Stimulated activated CD8-positive, alpha-beta memory T cell treated with anti-CD3 and anti-CD28 coated beads, Interleukin-7, amount 100 ng/mL, for 4 hours (primary cell): ENCODE data around the gene UMAD1.

Experiments
- DNase-seq, 2 donors: peaks; one replicate each; pipeline ENCODE4 v3.0.0-alpha.2; 2020; ENCODE audit warnings: low read depth in 2 of 2

Gene UMAD1

DNA sequence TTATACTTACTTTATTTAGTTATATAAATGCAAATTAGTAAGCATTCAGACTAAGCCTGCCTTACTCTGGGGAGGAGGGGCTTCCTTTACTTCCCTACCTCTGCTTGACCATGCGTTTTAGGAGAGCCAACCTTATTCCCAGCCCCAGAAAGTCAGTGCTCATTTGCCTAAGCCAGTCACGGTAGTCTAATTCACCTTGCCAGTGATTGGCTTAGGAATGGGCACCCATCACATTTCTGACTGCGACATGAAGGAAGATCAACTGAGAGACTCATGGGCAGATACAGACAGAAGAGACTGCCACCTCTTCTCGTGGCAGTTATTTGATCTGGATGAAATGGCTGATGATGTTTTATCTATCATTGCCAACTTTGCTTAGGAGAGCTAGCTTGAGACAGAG lies 48.4 kb downstream of the UMAD1 start:
- DNase-seq, result no peak

DNA sequence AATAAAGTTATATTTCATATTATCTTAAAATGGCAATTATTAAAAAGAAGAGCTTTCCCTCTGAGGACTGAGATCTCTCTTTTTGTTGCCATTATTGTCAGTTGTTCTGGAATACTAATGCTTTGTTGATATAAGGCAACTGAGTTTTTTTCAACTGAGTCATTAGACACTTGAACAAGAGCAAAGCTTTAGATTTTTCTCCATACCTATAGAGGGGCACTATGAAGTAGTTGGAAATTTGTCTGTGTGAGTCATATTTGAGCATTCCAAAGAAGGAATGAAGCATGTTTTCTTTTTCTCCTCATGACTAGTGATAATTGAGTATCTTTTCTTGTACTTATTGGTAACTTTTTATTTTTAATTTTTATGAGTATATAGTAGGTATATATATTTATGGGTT lies 53.3 kb downstream of the UMAD1 start:
- no peak for DNase-seq

DNA sequence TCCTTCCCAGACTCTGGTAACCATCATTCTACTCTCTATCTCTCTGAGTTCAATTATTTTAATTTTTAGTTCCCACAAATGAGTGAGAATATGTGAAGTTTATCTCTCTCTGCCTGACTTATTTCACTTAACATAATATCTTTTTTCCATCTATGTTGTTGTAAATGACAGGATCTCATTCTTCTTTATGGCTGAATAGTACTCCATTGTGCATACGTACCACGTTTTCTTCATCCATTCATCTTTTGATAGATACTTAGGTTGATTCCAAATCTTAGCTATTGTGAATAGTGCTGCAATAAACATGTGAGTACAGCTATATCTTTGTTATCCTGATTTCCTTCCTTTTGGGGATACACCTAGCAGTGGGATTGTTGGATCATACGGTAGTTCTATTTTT lies 54.0 kb downstream of the UMAD1 start:
- DNase-seq, result no peak

DNA sequence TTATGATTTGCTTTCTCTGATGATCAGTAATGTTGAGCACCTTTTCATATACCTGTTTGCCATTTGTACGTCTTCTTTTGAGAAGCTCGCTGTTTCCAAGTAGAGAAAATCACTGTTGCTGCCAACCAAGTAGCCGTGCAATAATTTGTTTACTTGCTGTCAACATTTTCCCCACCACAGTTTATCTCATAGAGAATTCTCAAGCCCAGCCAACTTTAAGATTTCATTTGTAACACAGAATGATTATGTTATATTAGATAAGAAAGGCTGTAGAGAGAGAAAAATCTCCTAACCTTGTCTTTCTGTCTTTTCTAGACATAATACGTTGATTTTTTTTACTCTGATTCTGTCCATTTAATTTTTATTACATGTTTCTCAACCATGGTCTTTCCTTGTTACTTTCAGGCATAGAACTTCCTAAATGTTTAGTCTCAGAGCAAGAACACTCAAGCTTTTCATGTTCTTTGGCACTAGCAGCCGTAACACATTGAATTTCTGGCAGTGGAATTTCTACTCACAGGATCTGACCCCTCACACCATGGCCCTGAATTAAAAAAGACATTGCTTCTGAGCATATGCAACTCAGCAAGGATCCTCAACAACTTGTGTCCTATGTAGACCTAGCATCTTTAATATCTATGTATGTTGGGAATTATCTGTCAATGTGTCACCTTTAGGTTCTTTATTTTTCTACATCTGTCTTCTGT lies 54.7 kb downstream of the UMAD1 start:
- DNase-seq, result no peak

DNA sequence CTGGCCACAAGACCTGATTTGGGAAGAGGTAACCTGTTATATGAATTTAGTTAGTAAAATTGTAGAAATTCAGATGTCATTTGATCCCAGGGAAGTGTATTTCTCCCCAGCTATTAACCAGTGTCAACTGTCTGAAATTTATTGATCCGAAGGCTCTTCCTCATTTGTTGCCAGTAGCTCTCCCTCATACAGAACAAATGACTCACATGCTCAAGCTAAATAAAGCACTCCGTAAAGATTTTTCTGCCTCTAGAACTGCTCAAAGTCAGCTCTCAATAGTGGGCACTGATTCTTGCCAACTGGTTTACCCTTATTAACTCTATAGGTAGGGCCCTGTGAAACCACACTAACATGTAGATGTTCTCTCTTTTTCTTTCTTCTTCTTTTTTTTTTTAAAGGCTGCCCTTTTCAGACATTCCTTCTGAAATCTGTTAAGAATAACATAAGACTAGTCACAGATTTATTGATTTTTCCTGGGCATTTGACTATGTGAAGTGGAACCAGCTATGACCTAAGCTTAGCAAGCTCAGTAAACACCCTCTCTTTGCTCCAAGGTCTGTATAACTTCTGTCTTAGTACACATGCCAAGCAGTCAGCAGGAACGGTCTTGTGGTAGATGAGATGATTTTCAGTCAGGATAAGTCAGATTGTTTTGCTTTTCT lies 56.0 kb downstream of the UMAD1 start:
- DNase-seq, result no peak

DNA sequence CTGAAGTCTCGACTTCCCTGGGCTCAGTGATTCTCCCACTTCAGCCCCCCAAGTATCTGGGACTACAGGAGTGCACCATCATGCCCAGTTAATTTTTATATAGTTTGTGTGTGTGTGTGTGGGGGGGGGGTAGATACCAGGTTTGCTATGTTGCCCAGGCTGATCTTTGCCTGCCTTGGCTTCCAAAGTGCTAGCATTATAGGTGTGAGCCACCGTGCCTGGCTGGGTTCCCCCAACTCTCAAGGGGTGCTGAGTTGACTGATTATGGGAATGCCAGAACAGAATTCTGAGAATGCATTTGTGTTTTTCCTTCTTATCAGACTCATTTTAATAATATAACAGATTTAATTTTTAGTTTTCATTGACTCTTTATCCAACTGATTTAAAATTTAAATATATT lies 58.4 kb downstream of the UMAD1 start:
- DNase-seq, result no peak

DNA sequence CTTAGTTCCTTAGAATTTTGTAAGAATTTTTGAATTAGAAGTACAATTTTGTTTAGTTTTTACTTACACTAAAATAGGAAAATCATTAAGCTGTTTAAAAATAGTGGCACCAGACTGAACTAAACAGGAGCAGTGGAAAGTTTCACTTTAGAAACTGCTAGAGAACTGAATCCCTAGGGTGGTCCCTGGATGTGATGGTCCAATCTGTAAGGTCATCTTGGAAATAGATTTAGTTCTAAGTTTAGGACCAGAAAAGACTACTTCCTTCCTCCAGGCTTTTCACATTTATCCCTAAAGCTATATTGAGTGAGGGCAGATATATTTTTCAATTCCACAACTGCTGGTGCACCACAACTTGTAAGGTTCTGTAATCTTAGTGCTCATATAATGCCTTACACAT lies 58.8 kb downstream of the UMAD1 start:
- DNase-seq, result no peak

DNA sequence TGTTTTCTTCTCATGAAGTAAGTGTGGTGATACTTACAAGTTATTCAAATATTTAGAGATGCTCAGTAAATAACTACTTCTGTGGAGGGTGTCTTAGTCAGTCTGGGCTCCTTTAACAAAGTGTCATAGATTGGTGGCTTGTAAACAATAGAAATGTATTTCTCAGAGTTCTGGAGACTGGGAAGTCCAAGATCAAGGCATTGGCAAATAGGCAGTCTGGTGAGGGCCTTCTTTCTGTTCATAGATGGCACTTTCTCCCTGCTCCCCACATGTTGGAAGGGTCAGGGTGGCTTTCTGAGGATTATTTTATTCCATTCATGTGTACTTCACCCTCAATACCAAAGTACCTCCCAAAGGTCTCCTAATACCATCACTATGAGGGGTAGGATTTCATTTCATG lies 59.4 kb downstream of the UMAD1 start:
- DNase-seq, result no peak

DNA sequence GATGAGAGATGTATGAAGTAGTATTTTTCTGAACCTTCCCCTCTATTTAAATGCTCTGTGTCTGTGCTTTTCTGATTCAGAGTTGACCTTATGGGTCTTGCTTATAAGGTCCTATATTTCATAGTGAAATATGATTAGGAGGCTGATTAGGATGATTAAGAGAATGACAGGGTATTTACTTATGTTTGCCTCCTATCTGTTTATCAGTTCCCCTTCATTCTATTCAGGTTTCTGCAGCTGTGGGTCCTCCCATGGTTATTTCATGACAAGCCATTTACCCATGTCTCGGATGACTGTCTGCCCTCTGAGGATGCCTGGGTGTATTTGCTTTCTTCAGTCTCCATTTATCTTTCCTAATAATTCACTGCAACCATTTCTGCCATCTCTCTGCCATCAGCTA lies 61.0 kb downstream of the UMAD1 start:
- no peak for DNase-seq

DNA sequence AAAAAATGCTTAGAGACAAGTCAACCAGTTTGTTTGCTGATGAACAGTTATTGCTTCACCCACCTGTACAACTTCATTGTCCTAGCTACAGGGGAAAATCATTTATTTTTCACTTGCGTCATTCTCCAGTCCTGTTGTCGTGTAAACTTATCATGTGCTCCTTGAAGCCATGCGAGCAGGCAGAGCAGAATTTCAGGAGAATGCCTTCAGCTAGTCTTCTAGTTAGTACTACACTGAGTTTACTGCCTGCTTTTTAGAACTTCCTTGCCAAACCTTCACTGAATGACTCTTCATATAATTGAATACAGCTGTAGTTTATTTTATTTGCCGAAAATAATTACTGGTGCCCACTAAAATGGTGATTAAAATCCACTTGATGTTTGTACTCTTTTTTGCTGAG lies 62.3 kb downstream of the UMAD1 start:
- DNase-seq, result no peak

DNA sequence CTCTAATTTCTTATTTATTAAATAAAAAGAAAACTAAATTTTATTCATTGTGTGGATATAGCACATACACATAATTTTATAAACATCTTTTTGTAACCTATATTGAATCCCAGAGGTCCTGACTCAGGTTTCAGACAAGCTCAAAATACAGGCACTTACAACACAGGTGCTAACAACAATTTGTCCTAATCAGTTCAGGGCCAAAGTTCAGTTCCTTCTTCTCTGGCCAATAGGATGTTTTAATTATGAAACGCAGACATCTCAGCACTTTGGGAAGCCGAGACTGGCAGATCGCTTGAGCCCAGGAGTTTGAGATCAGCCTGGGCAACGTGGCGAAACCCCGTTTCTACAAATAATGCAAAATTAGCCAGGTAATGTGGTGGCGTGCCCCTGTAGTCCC lies 62.9 kb downstream of the UMAD1 start:
- DNase-seq, result no peak

DNA sequence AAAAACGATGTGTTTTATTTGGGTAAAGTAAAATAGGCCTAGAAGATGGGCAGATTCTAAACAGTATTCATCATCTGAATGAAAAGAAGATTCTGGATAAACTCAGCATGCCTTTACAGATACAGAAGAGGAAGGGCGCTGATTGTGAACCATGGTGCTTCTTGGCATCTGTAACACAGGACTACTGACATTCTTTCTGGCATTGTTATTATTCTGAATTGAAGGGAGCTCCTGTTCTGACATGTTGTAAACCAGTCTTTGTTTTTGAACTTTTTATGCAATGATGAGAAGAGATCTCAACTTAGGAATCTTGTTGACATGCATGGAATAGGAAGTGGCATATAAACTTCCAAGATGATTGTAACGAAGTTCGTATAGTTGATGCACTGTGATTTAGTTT lies 64.3 kb downstream of the UMAD1 start:
- DNase-seq, result no peak

DNA sequence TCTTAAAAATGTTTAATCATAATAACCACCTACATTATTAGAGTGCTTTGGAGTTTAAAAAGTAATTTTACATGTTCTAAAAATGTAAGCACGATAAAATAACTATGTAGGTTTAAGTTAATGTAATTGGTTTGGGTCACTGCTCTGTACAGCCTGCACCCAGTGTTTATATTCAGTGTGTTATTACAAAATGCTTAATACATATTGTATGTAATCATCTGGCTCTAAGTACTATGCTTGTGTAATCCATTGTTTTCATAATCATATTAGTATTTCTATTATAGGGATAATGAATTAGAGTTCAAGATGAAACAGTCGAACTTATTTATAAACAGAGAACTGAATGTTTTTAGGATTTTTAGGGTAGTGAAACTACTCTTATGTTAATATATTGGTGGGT lies 64.8 kb downstream of the UMAD1 start:
- DNase-seq, result no peak

DNA sequence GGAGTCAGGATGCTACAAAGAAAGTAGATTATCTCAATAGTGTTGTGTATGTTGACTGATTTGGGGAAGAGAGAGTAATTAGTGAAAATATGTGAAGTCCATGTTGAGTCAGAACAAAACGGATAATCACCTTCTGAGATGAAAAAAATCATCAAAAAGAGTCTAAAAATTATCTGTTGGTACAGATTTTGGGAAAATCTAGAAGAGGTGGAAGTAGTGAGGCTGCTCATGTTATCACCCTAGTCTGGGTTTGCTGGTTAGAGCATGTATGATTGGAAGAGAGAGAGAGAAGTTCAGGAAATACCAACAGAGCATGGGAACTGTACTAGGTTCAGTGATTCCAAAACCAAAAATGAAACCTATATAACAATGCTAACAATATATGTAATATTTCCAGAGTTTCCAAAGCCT lies 65.6 kb downstream of the UMAD1 start:
- no peak for DNase-seq

DNA sequence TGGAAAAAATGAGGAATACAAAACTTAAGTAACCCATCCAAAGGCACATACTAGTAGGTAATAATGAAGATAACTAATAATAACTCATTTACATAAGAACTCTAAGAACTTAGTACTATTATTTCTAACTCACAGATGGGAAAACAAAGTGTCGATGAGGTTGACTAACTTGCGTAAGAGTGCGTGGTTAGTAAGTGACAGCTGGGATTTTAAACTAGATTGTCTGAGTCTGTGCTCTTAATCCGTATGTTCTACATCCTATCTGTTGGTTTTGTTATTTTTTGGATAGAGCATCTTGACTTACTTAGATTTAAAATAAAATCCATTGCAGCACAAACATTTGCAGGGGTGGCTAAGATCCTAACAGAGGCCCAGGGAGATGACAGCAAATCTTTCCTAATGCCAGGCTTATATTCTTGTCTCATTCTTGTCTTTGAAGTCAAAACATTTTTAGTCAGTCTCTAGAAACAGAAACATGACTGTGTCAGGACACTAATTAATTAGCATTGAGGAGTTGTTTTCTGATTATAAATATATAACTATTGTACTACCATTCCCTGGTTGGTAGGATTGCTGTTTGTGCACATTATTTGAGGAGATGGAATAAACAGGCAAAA lies 66.1 kb downstream of the UMAD1 start:
- DNase-seq, result no peak

DNA sequence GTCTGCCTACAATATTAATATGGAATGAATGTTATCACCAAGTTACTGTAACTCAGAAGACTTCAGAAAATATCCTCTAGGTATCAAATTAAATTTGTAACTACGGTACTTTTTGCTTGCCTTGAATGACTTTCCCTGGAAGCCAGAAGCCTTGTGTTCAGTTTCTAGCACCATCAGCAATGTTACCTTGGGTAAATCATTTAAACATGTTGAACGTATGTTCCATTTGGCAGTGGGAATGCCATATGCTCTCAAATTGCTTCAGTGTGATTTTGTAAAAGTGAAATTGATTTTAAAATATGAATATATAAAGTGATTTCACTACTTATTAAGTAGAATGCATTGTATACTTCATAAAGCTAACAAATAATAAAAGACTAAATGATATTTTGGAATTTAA lies 66.7 kb downstream of the UMAD1 start:
- DNase-seq, result no peak

DNA sequence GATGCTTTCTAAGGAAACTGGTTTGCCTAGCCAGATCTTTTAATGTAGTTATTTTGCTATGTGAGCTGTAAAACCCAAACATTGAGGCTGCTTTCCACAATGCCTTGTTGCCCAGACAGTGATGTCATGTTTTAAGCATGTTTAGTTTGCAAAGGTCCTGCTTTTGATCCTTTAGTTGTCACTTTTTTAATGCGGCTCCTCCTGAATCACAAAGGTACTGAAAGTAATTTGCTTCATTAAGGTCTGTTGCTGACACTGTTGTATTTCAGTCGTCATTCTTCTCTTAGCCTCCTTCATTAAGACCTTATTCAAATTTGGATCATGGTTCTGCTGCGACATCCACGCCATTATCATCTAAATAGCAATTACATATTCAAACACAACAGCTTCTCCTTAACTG lies 67.3 kb downstream of the UMAD1 start:
- no peak for DNase-seq

DNA sequence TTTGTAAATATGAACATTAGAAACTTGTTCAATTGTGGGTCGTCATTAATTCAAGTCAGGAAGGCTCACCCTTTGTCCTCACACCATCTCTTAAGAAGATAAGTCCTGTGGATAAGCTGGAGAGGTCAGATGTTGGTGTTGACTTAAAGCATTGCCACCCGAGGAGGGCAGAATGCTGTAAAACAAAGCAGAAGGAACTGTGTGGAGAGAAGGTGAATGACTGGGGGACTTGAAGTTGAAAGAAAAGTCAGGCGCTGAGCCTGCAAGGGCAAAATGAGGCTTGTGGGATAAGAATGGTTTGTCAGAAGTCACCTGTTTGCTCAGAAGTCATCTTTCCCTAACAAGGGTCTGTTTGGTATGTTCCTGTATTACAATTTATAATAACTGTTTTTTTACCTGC lies 68.7 kb downstream of the UMAD1 start:
- no peak for DNase-seq

DNA sequence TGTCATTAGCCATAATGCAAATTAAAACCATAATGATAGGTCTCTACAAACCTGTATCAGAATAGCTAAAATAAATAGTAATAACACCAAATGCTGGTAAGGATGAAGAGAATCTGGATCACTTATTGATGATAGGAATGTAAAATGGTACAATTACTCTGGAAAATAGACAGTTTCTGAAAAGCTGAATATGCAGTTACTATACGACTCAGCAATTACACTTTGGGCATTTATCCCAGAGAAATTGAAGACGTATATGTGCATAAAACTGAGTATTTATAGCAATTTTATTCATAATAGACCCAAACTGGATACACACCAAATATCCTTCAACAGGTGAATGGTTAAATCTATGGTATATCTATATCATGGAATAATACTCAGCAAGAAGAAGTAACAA lies 69.9 kb downstream of the UMAD1 start:
- DNase-seq, result no peak

DNA sequence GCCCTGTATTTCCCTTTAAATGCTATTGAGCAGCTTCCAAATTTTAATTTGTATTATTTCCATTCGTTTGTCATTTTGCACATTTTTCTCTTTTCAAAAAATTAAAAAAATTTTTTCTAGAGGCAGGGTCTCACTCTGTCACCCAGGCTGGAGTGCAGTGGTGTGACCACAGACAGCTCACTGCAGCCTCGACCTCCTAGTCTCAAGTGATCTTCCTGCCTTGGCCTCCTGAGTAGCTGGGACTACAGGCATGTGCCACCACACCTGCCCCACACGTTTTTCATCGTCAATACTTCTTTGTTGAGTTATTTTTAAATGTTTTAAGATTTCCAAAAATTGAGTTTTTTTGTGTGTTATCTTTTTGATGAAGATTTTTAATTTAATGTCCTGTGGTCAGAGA lies 73.2 kb downstream of the UMAD1 start:
- DNase-seq, result no peak

DNA sequence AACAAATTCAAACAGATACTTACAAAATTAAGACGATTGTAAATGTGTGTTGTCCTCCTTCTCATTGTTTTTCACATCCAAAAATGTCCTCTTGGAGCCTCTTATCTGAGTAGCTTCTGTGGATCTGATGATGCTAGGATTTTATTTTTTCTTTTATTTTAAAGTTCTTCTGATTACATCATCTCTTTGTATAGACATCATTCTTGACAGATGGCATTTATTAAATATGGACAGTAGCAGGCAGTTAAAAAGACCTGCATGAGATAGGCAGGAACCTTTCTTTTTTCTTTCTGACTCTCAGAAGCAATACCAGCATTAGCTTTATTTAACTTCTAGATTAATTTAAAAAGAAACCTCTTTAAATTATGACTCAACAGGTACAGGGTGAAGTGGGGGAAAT lies 77.9 kb downstream of the UMAD1 start, which contains the start of gene RPA3:
Gene RPA3 (minus strand): TSS at position 116 of the 400 bp plus-strand sequence. CDS start 78,189 bp downstream, outside the sequence.
- DNase-seq, result no peak

DNA sequence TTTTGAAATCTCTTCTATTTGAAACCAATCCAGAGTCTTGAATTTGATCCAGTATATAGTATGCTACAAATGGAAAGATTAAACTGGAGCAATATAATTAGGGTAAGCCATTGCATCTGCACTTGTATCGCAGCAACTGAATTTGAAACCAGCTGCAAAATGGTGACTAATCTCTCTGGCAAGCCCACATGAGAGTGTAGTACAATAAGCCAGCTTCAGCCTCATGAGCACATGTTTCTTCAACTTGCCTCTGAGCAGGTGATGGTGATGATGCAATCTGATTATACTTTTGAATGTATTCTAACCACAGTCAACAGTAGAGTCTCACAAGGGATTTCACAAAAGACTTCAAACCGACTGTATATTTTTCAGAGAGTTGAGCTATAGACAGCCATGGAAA lies 78.7 kb downstream of the UMAD1 start:
- DNase-seq, result peak; percentile 9 to 25

DNA sequence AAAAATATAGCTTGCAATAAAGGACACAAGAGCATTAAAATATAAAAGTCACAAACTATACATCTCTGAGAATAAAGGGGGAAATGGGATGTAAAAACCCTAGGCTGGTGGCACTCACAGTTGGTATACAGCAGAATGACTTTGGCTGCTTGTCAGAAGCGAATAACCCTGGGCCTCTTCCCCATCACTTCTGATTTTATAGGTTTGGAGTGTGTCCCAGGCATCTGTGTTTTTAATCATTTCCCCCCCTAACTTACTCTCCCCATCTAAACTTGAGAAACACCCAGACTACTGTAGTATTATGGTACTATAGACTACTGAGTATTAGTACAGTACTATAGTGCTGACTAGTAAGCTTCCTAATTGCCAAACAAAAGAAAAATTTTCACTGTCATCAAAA lies 79.6 kb downstream of the UMAD1 start:
- no peak for DNase-seq
